HG02884 (cell line): ENCODE measurements around the gene COIL.
A peak's percentile ranks its signal among the peaks of the same experiment; 100 is the strongest.
"Not testable (repeated sequence)": the region's sequence is repeated elsewhere in the genome, so short reads cannot be mapped to it uniquely, and the experiment has no call there.

Experiments used
- ATAC-seq: cut with Tn5 transposase; IDR thresholded peaks from one replicate; pipeline ENCODE4 v1.9.1; 2021; ENCODE audit warnings: mild to moderate bottlenecking, moderate library complexity; ENCODE audit not compliant: unreplicated experiment

The COIL gene

DNA sequence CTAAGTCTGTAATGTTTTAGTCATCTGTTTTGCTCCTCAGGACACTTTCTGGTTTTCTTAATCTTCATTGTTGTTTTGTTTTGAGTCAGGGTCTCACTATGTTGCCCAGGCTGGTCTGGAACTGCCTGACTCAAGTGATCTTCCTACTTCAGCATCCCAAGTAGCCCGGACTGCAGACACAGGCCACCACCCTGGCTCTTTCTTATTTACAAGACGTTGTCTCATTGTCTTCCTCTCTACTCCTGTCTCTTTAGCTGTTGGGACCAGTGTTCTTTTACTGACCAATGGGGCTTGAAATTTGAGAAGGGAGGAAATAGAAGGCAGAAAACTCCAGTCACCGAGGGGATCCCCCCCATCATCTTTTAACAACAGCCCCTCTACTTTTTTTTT, 18.2 kb upstream of the COIL start:
- ATAC-seq, result no peak

DNA sequence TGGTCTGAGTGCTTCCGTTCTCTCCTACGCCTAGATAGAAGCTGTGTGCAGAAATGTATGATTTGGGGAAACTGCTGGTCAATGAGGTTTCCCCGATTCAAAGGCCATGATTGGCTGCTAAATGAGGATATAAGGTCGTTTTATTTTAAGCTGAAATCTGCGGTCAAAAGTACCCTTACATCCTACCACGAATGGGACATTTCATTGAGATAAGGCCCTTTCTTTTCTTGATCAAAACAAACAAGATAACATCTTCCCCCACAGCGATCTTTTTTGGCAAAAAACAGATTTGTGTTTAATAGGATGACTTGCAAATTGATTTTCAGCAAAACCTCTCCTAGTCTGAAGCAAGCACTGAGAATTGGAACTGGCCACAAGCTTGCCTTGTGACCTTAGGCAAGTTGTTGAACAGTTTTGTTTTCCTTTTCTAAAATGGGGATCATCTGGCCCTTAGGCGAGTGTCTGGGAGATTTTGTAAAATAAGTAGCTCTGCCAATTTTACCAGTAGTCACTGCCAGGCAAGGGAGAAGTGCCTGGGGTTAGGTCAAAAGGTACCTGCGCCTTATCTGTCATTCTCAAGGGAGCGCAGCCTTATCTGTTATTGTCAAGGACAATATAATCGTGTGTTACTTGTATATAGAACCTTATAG, 17.7 kb upstream of the COIL start:
- ATAC-seq, result no peak

GRCh38 chr17:56977673-56978395, 17.0 kb upstream of the COIL start, which contains the start of gene SCPEP1:
SCPEP1 (plus strand) TSS chr17:56978131; CDS start chr17:56978160, 29 bp downstream.
- peak; percentile 53 for ATAC-seq

- ATAC-seq, result no peak
These were observed 16.2 kb upstream of the COIL start for GRCh38 chr17:56976941-56977608.

GRCh38 chr17:56975656-56976055, 14.8 kb upstream of the COIL start:
- ATAC-seq, result no peak

- ATAC-seq, result no peak
These were observed 13.2 kb upstream of the COIL start for GRCh38 chr17:56974055-56974454.

DNA sequence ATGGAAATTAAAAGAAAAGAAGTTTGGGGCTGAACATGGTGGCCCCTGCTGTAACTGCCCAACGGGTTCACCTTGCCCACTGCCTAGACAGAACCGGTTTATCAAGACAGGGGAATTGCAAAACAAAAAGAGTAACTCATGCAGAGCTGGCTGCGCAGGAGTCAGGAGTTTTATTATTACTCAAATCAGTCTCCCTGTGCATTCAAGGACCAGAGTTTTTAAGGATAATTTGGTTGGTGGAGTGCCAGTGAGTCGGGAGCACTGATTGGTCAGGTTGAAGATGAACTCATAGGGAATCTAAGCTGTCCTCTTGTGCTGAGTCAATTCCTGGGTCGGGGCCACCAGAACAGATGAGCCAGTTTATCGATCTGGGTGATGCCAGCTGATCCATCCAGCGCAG, 12.7 kb upstream of the COIL start:
- ATAC-seq, result no peak

DNA sequence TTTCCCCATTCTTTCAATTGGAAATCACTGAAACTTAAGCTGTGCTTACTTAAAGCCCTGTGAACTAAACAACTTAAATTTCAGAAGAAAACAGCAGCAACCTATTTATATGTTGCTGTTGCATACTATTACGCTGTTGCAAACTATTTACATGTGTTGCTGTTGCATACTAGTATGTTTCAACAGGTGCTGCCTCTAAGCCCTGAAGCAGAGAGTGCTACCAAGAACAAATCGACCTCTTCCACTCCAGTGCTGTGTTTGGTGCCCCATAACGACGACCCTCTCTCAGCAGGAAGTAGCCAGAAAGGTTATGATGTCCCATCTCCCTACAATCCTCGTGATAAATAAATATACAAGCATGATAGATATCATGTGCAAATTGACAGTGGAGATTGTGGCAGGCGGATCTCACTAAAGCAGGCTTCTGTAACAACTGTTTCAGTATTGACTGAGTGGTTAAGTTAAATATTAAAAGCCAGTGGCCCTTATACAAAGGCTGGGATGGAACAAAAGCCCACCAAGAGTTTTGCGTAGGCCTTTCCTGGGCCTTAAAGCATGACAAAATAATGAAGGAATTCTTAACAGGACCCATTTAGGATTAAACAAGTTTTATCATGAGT, 11.4 kb upstream of the COIL start:
- no peak for ATAC-seq

GRCh38 chr17:56970974-56971373, 10.1 kb upstream of the COIL start:
- ATAC-seq, result no peak

DNA sequence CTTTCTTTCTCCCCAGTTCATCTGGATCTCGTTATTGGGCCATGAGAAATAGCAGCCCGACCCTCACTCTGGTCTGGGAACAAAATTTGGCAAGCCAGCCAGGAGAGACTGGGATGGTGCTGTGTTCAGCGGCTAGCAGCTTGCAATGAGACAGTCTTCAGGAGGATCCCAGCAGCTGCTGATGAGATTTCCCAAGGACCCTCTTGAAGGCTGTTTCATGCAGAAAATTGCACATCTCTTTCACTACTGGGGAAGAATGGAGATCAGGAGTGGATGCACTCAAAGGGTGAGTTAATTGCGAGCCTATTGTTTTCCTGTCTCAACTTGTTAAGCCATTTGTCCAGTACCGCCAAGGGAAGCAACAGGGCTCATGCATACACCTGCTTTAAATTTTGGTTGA, 5.5 kb upstream of the COIL start:
- no peak for ATAC-seq

DNA sequence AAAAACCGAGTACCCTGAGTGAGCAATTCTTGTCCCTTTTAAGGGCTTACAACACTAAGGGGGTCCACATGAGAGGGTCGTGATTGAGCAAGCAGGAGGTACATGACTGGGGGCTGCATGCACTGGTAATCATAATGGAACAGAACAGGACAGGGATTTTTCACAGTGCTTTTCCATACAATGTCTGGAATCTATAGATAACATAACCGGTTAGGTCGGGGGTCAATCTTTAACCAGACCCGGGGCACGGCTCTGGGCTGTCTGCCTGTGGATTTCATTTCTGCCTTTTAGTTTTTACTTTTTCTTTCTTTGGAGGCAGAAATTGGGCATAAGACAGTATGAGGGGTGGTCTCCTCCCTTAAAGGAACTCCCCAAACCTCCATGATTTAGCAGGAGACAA, 4.8 kb upstream of the COIL start:
- ATAC-seq, result not testable (repeated sequence)

DNA sequence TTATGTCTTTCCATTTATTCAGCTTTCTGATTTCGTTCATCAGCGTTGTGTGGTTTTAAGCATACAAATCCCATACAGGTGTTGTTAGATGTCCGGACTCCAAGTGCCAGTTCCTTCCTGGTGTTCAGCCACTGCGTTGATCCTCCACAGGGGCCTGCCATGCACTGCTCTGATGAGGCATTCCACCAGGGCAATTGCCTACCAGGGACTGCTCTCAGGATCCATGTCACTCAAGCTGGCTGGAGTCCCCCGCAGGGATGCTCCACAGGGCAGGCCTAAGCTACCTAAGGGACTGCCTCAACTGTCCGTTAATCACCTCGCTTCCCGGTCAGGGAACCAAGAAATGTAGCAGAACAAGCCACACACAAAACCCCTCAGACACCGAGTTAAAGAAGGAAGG, 4.4 kb upstream of the COIL start:
- ATAC-seq, result not testable (repeated sequence)

GRCh38 chr17:56956992-56957391, 3.9 kb downstream of the COIL start:
- no peak for ATAC-seq

DNA sequence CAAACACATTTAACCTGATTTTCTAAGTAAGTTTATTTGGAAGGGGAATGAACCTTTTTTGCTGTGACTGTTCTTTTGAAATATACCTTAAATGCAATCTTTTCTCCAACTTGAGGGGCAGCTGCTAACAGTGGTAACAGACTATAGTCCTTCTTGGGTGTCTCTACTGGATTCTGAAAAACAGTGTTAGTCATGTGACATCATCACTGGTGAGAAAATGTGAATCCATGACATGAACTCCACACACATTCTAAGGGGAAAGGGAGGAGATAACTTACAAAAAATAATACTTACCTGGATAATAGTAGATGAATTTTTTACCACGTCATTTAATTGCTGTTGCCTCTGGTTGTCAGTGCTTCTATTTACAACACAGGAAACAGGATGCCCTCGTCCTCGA, 11.3 kb downstream of the COIL start:
- no peak for ATAC-seq

- no peak for ATAC-seq
These were observed 12.4 kb downstream of the COIL start for GRCh38 chr17:56948491-56948890.

- ATAC-seq, result no peak
These were observed 13.1 kb downstream of the COIL start for GRCh38 chr17:56947741-56948140.

- ATAC-seq, result no peak
These were observed 14.8 kb downstream of the COIL start for GRCh38 chr17:56945938-56946505.

GRCh38 chr17:56943505-56944125, 17.2 kb downstream of the COIL start:
- ATAC-seq, result no peak

DNA sequence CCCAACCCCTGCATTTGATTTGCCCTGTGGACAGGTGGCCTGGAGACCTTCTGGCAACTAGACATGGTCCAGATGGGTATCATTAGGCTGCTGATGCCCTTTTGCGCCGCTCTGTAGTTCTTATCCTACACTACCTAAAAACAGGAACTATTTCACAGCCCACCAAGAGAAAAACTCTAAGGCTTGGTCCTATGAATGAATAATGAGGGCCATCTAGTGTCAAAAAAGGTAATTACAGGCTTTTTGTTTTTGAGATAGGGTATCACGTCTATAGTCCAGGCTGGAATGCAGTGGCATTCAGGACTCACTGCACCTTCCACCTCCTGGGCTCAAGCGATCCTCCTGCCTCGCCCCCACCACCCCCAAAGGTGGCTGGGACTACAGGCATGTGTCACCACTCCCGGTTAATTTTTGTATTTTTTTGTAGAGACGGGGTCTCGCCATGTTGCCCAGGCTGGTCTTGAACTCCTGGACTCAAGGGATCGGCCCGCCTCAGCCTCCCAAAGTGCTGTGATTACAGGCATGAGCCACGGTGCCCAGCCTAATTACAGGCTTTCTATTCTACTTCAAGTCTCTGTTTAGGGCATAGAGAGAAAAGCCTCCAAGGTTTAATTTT, 20.9 kb downstream of the COIL start:
- ATAC-seq, result no peak

- not testable (repeated sequence) for ATAC-seq
These were observed 22.6 kb downstream of the COIL start for GRCh38 chr17:56938206-56938605.
